HepG2 (cell line): ENCODE measurements around the gene FCER1G. TPM values are rescaled to one million over a fixed set of nuclear protein-coding genes. Genes with fewer than 3 reads are reported as not detected.
A peak's percentile ranks its signal among the peaks of the same experiment; 100 is the strongest.

ENCODE experiments used
- CREB1 ChIP-seq, 2 experiments: fragments of 450-650 bp in 1 of 2; IDR thresholded peaks; 2 replicates each; pipeline ENCODE4 v1.6.1; 2016 to 2017; ENCODE audit warnings: control low read depth in 1 of 2, mild to moderate bottlenecking in 1 of 2, missing compliant biosample characterization in 1 of 2, missing genetic modification characterization in 1 of 2
- CREBL2 ChIP-seq: sonication (generic); formaldehyde crosslinking; IDR thresholded peaks from 2 replicates; pipeline ENCODE4 v1.8.1; 2023; ENCODE audit warnings: missing genetic modification reagents, mild to moderate bottlenecking, borderline replicate concordance
- FOSL1 ChIP-seq: sonication (generic); formaldehyde crosslinking; IDR thresholded peaks from 2 replicates; pipeline ENCODE4 v1.9.0; 2021; ENCODE audit warnings: missing genetic modification reagents, borderline replicate concordance
- HDAC1 ChIP-seq: sonication (generic); formaldehyde crosslinking; IDR thresholded peaks from 2 replicates; pipeline ENCODE4 v1.5.1; 2020; ENCODE audit warnings: mild to moderate bottlenecking, missing genetic modification reagents
- MED8 ChIP-seq: sonication (generic); formaldehyde crosslinking; IDR thresholded peaks from 2 replicates; pipeline ENCODE4 v1.8.1; 2023; ENCODE audit warnings: mild to moderate bottlenecking, missing genetic modification reagents; ENCODE audit not compliant: insufficient replicate concordance
- MXI1 ChIP-seq: IDR thresholded peaks from 3 replicates; pipeline ENCODE4 v1.6.1; 2012; ENCODE audit warnings: low read depth, low read length, inconsistent platforms, borderline replicate concordance
- NFE2 ChIP-seq: sonication (generic); formaldehyde crosslinking; IDR thresholded peaks from 2 replicates; pipeline ENCODE4 v1.4.0; 2020; ENCODE audit warnings: missing genetic modification reagents
- NRL ChIP-seq: sonication (generic); formaldehyde crosslinking; IDR thresholded peaks from 2 replicates; pipeline ENCODE4 v1.5.0; 2020; ENCODE audit warnings: missing genetic modification reagents, mild to moderate bottlenecking, moderate library complexity, borderline replicate concordance
- PBX3 ChIP-seq: sonication (generic); formaldehyde crosslinking; IDR thresholded peaks from 2 replicates; pipeline ENCODE4 v1.8.1; 2023; ENCODE audit warnings: missing genetic modification reagents, inconsistent platforms, borderline replicate concordance
- RARG ChIP-seq: sonication (generic); formaldehyde crosslinking; IDR thresholded peaks from 2 replicates; pipeline ENCODE4 v1.4.0; 2020; ENCODE audit warnings: low read depth, mild to moderate bottlenecking, missing genetic modification reagents
- RCOR2 ChIP-seq: IDR thresholded peaks from 2 replicates; pipeline ENCODE4 v1.6.1; 2016; ENCODE audit warnings: missing biosample characterization, missing genetic modification reagents
- ZBTB1 ChIP-seq: sonication (generic); formaldehyde crosslinking; IDR thresholded peaks from 2 replicates; pipeline ENCODE4 v1.4.0; 2020; ENCODE audit warnings: missing genetic modification reagents, borderline replicate concordance
- ZBTB26 ChIP-seq: IDR thresholded peaks from 2 replicates; pipeline ENCODE4 v1.6.1; 2016; ENCODE audit warnings: missing compliant biosample characterization, missing genetic modification reagents, borderline replicate concordance
- ZMAT5 ChIP-seq: sonication (generic); formaldehyde crosslinking; IDR thresholded peaks from 2 replicates; pipeline ENCODE4 v1.5.0; 2020; ENCODE audit warnings: mild to moderate bottlenecking, low read depth, missing genetic modification reagents, borderline replicate concordance
- ZNF274 ChIP-seq: sonication (generic); formaldehyde crosslinking; IDR thresholded peaks from 2 replicates; pipeline ENCODE4 v1.5.1; 2020; ENCODE audit warnings: mild to moderate bottlenecking, missing genetic modification reagents
- ZNF275 ChIP-seq: sonication (generic); formaldehyde crosslinking; IDR thresholded peaks from 2 replicates; pipeline ENCODE4 v1.8.0; 2022; ENCODE audit warnings: missing genetic modification reagents, mild to moderate bottlenecking, inconsistent platforms, borderline replicate concordance
- ZNF329 ChIP-seq: sonication (generic); formaldehyde crosslinking; IDR thresholded peaks from 2 replicates; pipeline ENCODE4 v1.9.0; 2021; ENCODE audit warnings: low read depth, mild to moderate bottlenecking, missing genetic modification reagents
- ZNF432 ChIP-seq: sonication (generic); formaldehyde crosslinking; IDR thresholded peaks from 2 replicates; pipeline ENCODE4 v1.5.0; 2020; ENCODE audit warnings: missing genetic modification reagents, mild to moderate bottlenecking, borderline replicate concordance
- ZNF557 ChIP-seq: sonication (generic); formaldehyde crosslinking; IDR thresholded peaks from 2 replicates; pipeline ENCODE4 v1.4.0; 2020; ENCODE audit warnings: missing genetic modification reagents
- ZNF598 ChIP-seq: sonication (generic); formaldehyde crosslinking; IDR thresholded peaks from 2 replicates; pipeline ENCODE4 v1.5.1; 2020; ENCODE audit warnings: mild to moderate bottlenecking, missing genetic modification reagents, borderline replicate concordance
- ZNF781 ChIP-seq: sonication (generic); formaldehyde crosslinking; IDR thresholded peaks from 2 replicates; pipeline ENCODE4 v1.5.1; 2020; ENCODE audit warnings: borderline replicate concordance, mild to moderate bottlenecking, missing genetic modification reagents; ENCODE audit errors: not compliant biosample characterization
- polyA plus RNA-seq, 8 experiments: library from polyadenylated mRNA; depleted of rRNA in 3 of 8; stranded (reverse) in 7 of 8; unstranded in 1 of 8; fragments of >200 nt; fragmentation: Illumina TruSeq in 4 of 8; extraction: Trizol in 4 of 8; gene quantifications; 2 replicates each; pipeline versions ENCODE4 v1.2.1 to v1.2.3, GENCODE V29; 2011 to 2016; ENCODE audit warnings: low read depth in 4 of 8, missing spikeins in 1 of 8, mixed read lengths in 1 of 8; ENCODE audit not compliant: insufficient read depth in 1 of 8
- total RNA-seq, 5 experiments: library from RNA; depleted of rRNA; stranded (reverse); fragments of >200 nt; fragmentation: Illumina TruSeq; extraction: Trizol; gene quantifications; 2 replicates each; pipeline ENCODE4 v1.2.3, GENCODE V29; 2016; ENCODE audit warnings: low read depth in 1 of 5
- TF ChIP-seq, protein P1 (sequence below): sonication (generic); formaldehyde crosslinking; IDR thresholded peaks from 2 replicates; pipeline ENCODE4 v1.4.0; 2020; ENCODE audit warnings: mild to moderate bottlenecking, missing genetic modification reagents

The FCER1G gene
- total and polyA plus RNA-seq, 2 of the 13 experiments (the other 11 are each of a cell fraction or from before 2014, with no cell fraction given): 1.3 to 6.4 TPM

GRCh38 chr1:161201836-161202712 lies 13.0 kb upstream of the FCER1G start, which contains the start of gene NDUFS2 (continued):
- TF ChIP-seq CREB1 (IDR thresholded peaks at IDR 0.05) (peak; percentile 75), CREB1 (CRISPR knock-in tag; IDR thresholded peaks at IDR 0.05) (peak; percentile 95), CREBL2 (CRISPR knock-in tag) (no peak), FOSL1 (CRISPR knock-in tag) (no peak), NRL (CRISPR knock-in tag) (peak; percentile 65; the same call in 1 of the 2 replicates), ZNF329 (CRISPR knock-in tag) (0 out of 2 replicates have a peak, but pooled peaks have one; percentile 22), ZBTB26 (CRISPR knock-in tag) (peak; percentile 75; the same call in 1 of the 2 replicates), ZNF557 (CRISPR knock-in tag) (no peak), ZBTB1 (CRISPR knock-in tag) (no peak), RCOR2 (CRISPR knock-in tag) (no peak), ZMAT5 (CRISPR knock-in tag) (no peak), MXI1 (peak; percentile 37; the same call in 1 of the 3 replicates), MED8 (CRISPR knock-in tag) (peak; percentile 91), NFE2 (CRISPR knock-in tag) (no peak), ZNF781 (CRISPR knock-in tag) (peak; percentile 65), ZNF598 (CRISPR knock-in tag) (no peak), PBX3 (no peak), RARG (CRISPR knock-in tag) (no peak), ZNF432 (no peak), HDAC1 (CRISPR knock-in tag) (no peak), ZNF274 (CRISPR knock-in tag) (no peak; the same call in 1 of the 2 replicates), ZNF275 (CRISPR knock-in tag) (no peak)
- TF ChIP-seq, protein P1, sequence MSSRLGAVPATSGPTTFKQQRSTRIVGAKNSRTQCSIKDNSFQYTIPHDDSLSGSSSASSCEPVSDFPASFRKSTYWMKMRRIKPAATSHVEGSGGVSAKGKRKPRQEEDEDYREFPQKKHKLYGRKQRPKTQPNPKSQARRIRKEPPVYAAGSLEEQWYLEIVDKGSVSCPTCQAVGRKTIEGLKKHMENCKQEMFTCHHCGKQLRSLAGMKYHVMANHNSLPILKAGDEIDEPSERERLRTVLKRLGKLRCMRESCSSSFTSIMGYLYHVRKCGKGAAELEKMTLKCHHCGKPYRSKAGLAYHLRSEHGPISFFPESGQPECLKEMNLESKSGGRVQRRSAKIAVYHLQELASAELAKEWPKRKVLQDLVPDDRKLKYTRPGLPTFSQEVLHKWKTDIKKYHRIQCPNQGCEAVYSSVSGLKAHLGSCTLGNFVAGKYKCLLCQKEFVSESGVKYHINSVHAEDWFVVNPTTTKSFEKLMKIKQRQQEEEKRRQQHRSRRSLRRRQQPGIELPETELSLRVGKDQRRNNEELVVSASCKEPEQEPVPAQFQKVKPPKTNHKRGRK: no peak
